HEK293 (cell line): Measurements from ENCODE around the gene CCDC63.

Source experiments
- CTCF ChIP-seq: fragments of 450-650 bp; formaldehyde crosslinking; IDR thresholded peaks from 2 replicates; pipeline ENCODE4 v1.5.1; 2016; ENCODE audit warnings: missing biosample characterization, missing genetic modification characterization
- ELK4 ChIP-seq: IDR thresholded peaks from 2 replicates; pipeline ENCODE4 v1.6.1; 2011; ENCODE audit warnings: mild to moderate bottlenecking, low read depth, low read length, borderline replicate concordance
- KLF1 ChIP-seq: fragments of 450-650 bp; formaldehyde crosslinking; IDR thresholded peaks from 2 replicates; pipeline ENCODE4 v1.5.1; 2016; ENCODE audit warnings: missing biosample characterization, missing genetic modification characterization
- SP2 ChIP-seq: fragments of 450-650 bp; formaldehyde crosslinking; IDR thresholded peaks from 2 replicates; pipeline ENCODE4 v1.5.1; 2016; ENCODE audit warnings: missing biosample characterization, missing genetic modification characterization
- TRIM28 ChIP-seq: IDR thresholded peaks from 2 replicates; pipeline ENCODE4 v1.6.1; 2011; ENCODE audit warnings: low read length, control low read depth, borderline replicate concordance
- ZBTB26 ChIP-seq: fragments of 450-650 bp; formaldehyde crosslinking; optimal IDR thresholded peaks from 2 replicates; pipeline ENCODE3; 2016; ENCODE audit warnings: missing biosample characterization, mild to moderate bottlenecking, missing genetic modification characterization
- ZNF169 ChIP-seq: fragments of 450-650 bp; formaldehyde crosslinking; IDR thresholded peaks from 2 replicates; pipeline ENCODE4 v1.5.1; 2016; ENCODE audit warnings: missing biosample characterization, missing genetic modification characterization
- ZNF341 ChIP-seq: fragments of 450-650 bp; formaldehyde crosslinking; IDR thresholded peaks from 2 replicates; pipeline ENCODE4; 2016; ENCODE audit warnings: low read depth, missing biosample characterization, missing genetic modification characterization
- ZNF394 ChIP-seq: fragments of 450-650 bp; formaldehyde crosslinking; IDR thresholded peaks from 2 replicates; pipeline ENCODE4 v1.5.1; 2016; ENCODE audit warnings: missing biosample characterization, missing genetic modification characterization, mild to moderate bottlenecking, moderate library complexity, borderline replicate concordance
- ZNF473 ChIP-seq: fragments of 450-650 bp; formaldehyde crosslinking; IDR thresholded peaks from 2 replicates; pipeline ENCODE4 v1.5.1; 2017; ENCODE audit warnings: missing biosample characterization, missing genetic modification characterization
- ZNF501 ChIP-seq: fragments of 450-650 bp; formaldehyde crosslinking; IDR thresholded peaks from 2 replicates; pipeline ENCODE4 v1.5.1; 2016; ENCODE audit warnings: missing biosample characterization, missing genetic modification characterization
- ZNF580 ChIP-seq: fragments of 450-650 bp; formaldehyde crosslinking; IDR thresholded peaks from 2 replicates; pipeline ENCODE4 v1.5.1; 2016; ENCODE audit warnings: missing biosample characterization, missing genetic modification characterization
- ZNF785 ChIP-seq: fragments of 450-650 bp; formaldehyde crosslinking; IDR thresholded peaks from 2 replicates; pipeline ENCODE4 v1.5.1; 2016; ENCODE audit warnings: missing biosample characterization, missing genetic modification characterization
- ZSCAN30 ChIP-seq: fragments of 450-650 bp; IDR thresholded peaks from 2 replicates; pipeline ENCODE4 v1.5.1; 2018; ENCODE audit warnings: missing biosample characterization, mild to moderate bottlenecking, missing genetic modification characterization, moderate library complexity

GRCh38 chr12:110811972-110812371 lies 34.8 kb upstream of the CCDC63 start:
- TF ChIP-seq ZNF394 (tag by site-specific recombination) (no peak), CTCF (tag by site-specific recombination) (no peak), ZBTB26 (tag by site-specific recombination) (no peak), ZNF785 (tag by site-specific recombination) (no peak), KLF1 (tag by site-specific recombination) (no peak), ZNF473 (tag by site-specific recombination) (no peak), ZNF169 (tag by site-specific recombination) (no peak), ELK4 (no peak), TRIM28 (no peak), ZNF341 (tag by site-specific recombination) (no peak), ZNF580 (tag by site-specific recombination) (no peak), SP2 (tag by site-specific recombination) (no peak), ZNF501 (tag by site-specific recombination) (no peak), ZSCAN30 (tag by site-specific recombination) (no peak)
